IPS-18a (cell line): ENCODE measurements around the gene RAP1A.

Experiments used
- H3K27ac ChIP-seq: one replicate; pipeline ENCODE4 v1.5.1; 2013; ENCODE audit warnings: low read length
- H3K27me3 ChIP-seq: one replicate; pipeline ENCODE4 v1.6.1; 2013; ENCODE audit warnings: mild to moderate bottlenecking, low read length; ENCODE audit not compliant: control insufficient read depth, insufficient read depth
- H3K36me3 ChIP-seq: one replicate; pipeline ENCODE4 v1.6.1; 2013; ENCODE audit warnings: low read depth, low read length; ENCODE audit not compliant: control insufficient read depth
- H3K4me1 ChIP-seq: one replicate; pipeline ENCODE4 v1.6.1; 2013; ENCODE audit warnings: low read depth, low read length; ENCODE audit not compliant: control insufficient read depth
- H3K4me3 ChIP-seq: one replicate; pipeline ENCODE4 v1.5.1; 2013; ENCODE audit warnings: low read length
- H3K9ac ChIP-seq: one replicate; pipeline ENCODE4 v1.6.1; 2013; ENCODE audit warnings: mild to moderate bottlenecking, low read length, moderate library complexity
- H3K9me3 ChIP-seq: one replicate; pipeline ENCODE4 v1.6.1; 2013; ENCODE audit warnings: low read depth, low read length; ENCODE audit not compliant: control insufficient read depth

Gene RAP1A

GRCh38 chr1:111633736-111634247 is 14.2 kb downstream of the RAP1A start:
- Histone ChIP-seq H3K27ac (no peak overlapping the region), H3K4me1 (peaks cover 7% of the 10 kb centered on the region), H3K9ac (no peak overlapping the region), H3K4me3 (no peak overlapping the region), H3K36me3 (no peaks in the 10 kb centered on the region), H3K9me3 (no peaks in the 10 kb centered on the region), H3K27me3 (no peaks in the 10 kb centered on the region)

DNA sequence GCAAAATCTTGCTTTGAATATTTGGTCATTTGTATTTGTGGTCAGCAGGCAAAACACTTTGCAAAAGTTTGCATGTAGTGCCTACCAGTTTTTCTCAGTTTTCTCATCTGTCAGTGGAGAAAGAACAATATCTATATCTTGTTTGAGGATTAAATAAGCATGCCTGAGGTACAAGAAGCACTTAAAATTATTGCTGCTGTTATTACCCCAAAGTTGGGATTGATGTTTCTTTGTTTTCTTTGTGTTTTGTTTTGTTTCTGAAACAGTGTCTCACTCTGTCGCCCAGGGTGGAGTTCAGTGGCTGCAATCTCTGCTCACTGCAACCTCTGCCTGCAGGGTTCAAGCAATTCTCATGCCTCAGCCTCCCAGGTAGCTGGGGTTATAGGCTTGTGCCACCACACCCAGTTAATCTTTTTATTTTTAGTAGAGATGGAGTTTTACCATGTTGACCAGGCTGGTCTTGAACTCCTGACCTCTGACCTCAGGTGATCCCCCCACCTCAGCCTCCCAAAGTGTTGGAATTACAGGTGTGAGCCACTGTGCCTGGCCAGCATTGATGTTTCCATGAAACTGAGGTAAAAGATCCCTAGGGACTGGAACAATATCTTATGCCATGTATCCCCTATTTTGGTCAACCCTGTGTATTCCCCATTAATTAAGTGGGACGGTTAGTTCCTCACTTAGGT is 15.9 kb downstream of the RAP1A start:
- H3K9me3 ChIP-seq: no peaks in the 10 kb centered on the region
- H3K4me3 ChIP-seq: no peak overlapping the region
- no peaks in the 10 kb centered on the region for H3K27me3 ChIP-seq
- no peaks in the 10 kb centered on the region for H3K36me3 ChIP-seq
- H3K9ac ChIP-seq: no peak overlapping the region
- peaks cover 10% of the 10 kb centered on the region for H3K4me1 ChIP-seq
- H3K27ac ChIP-seq: no peak overlapping the region

- Histone ChIP-seq H3K36me3 (no peaks in the 10 kb centered on the region), H3K9me3 (no peaks in the 10 kb centered on the region), H3K4me3 (no peak overlapping the region), H3K27ac (no peak overlapping the region), H3K4me1 (peaks cover 10% of the 10 kb centered on the region), H3K9ac (no peak overlapping the region), H3K27me3 (no peaks in the 10 kb centered on the region)
These were observed 18.7 kb downstream of the RAP1A start for GRCh38 chr1:111638320-111638719.

GRCh38 chr1:111639602-111640198 is 20.1 kb downstream of the RAP1A start:
- Histone ChIP-seq H3K4me1 (peaks cover 10% of the 10 kb centered on the region), H3K27me3 (no peaks in the 10 kb centered on the region), H3K27ac (no peak overlapping the region), H3K36me3 (no peaks in the 10 kb centered on the region), H3K9me3 (no peaks in the 10 kb centered on the region), H3K4me3 (no peak overlapping the region), H3K9ac (no peak overlapping the region)

DNA sequence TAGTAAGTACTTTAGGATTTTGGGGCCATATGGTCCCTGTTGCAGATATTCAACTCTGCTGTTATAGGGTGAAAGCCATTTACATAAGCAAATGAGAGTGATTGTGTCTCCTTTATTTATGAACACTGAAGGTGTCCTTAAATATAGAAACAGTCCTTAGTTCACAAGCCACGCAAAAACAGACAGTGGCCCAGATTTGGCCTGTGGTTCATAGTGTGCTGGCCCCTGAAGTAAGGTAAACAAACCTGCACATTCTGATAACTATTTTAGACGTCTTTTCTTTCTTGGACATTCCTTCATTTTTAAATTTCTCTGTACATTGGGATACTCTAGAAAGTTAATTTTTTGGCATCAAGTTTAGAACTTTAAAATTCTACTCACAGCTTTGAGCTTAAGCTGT is 23.5 kb downstream of the RAP1A start:
- Histone ChIP-seq H3K27ac (no peak overlapping the region), H3K27me3 (no peaks in the 10 kb centered on the region), H3K9ac (no peak overlapping the region), H3K9me3 (peaks cover 5% of the 10 kb centered on the region), H3K4me3 (no peak overlapping the region), H3K36me3 (no peaks in the 10 kb centered on the region), H3K4me1 (peaks cover 3% of the 10 kb centered on the region)

GRCh38 chr1:111643696-111644095 is 24.1 kb downstream of the RAP1A start:
- no peaks in the 10 kb centered on the region for H3K27me3 ChIP-seq
- no peak overlapping the region for H3K27ac ChIP-seq
- H3K9me3 ChIP-seq: peaks cover 5% of the 10 kb centered on the region
- no peaks in the 10 kb centered on the region for H3K36me3 ChIP-seq
- H3K9ac ChIP-seq: no peak overlapping the region
- peaks cover 3% of the 10 kb centered on the region for H3K4me1 ChIP-seq
- no peak overlapping the region for H3K4me3 ChIP-seq

DNA sequence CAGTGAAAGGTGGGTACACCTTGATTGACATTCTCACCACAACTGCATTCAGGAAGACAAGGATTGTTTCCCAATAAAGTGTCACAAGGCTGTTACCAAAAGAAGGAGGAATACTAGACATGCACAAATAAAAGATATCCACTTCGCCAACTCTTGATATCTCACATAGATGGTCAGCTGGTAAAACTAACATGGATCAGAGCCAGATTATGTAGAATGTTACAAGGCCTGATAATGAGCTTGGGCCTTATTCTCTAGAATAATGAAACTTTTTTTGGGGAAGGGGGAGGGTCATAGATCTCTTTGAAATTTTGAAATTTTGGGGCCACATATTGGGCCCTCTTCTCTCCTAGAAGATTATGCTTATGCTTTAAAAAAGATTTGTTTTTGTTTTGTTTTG is 24.9 kb downstream of the RAP1A start:
- Histone ChIP-seq H3K27ac (no peak overlapping the region), H3K36me3 (no peaks in the 10 kb centered on the region), H3K27me3 (no peaks in the 10 kb centered on the region), H3K4me3 (no peak overlapping the region), H3K9ac (no peak overlapping the region), H3K9me3 (peaks cover 5% of the 10 kb centered on the region), H3K4me1 (peaks cover 3% of the 10 kb centered on the region)

DNA sequence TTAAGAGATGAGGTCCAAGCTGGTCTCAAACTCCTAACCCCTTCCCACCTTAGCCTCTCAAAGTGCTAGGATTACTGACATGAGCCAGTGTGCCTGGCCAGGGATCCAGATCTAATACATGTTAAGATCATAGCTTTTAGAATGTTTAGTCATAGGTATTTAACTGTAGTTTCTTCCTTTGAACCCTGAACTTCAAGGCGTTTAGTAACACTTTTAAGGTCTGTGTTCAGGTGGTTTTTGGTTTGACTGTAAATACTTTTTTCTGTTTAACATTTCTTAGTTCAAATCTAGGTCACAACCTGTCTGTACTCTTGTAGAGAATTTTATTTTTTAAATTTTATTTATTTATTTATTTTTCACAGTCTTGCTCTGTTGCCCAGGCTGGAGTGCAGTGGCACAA is 28.1 kb downstream of the RAP1A start:
- Histone ChIP-seq H3K36me3 (no peaks in the 10 kb centered on the region), H3K27me3 (no peaks in the 10 kb centered on the region), H3K9ac (no peak overlapping the region), H3K9me3 (peaks cover 5% of the 10 kb centered on the region), H3K27ac (no peak overlapping the region), H3K4me3 (no peak overlapping the region), H3K4me1 (no peaks in the 10 kb centered on the region)

- no peaks in the 10 kb centered on the region for H3K27me3 ChIP-seq
- no peak overlapping the region for H3K9ac ChIP-seq
- H3K4me1 ChIP-seq: no peaks in the 10 kb centered on the region
- H3K36me3 ChIP-seq: no peaks in the 10 kb centered on the region
- no peak overlapping the region for H3K4me3 ChIP-seq
- peaks cover 5% of the 10 kb centered on the region for H3K9me3 ChIP-seq
- no peak overlapping the region for H3K27ac ChIP-seq
These were observed 29.2 kb downstream of the RAP1A start for GRCh38 chr1:111648806-111649205.

GRCh38 chr1:111649227-111649626 is 29.6 kb downstream of the RAP1A start:
- no peak overlapping the region for H3K4me3 ChIP-seq
- no peak overlapping the region for H3K27ac ChIP-seq
- no peak overlapping the region for H3K9ac ChIP-seq
- peaks cover 5% of the 10 kb centered on the region for H3K9me3 ChIP-seq
- H3K4me1 ChIP-seq: no peaks in the 10 kb centered on the region
- H3K27me3 ChIP-seq: no peaks in the 10 kb centered on the region
- no peaks in the 10 kb centered on the region for H3K36me3 ChIP-seq

DNA sequence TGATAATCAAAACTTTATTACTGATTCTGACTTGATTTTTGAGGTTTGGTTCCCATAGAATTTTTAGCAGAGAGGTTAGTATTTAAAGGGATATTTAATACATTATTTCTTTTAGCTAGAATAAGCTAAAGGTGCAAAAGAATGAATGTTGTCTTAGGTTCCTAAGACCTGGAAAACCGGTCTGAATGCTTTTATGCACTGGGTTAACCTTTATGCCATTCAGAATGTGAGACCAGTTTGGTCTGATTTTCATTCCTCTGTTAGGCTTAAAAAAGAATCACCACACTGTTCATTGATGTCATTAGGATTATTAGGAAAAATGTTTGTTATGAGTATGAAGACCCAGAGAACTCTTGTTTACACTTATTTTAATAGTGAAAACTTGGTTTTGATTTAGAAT is 30.1 kb downstream of the RAP1A start:
- H3K27ac ChIP-seq: no peak overlapping the region
- no peaks in the 10 kb centered on the region for H3K4me1 ChIP-seq
- no peak overlapping the region for H3K9ac ChIP-seq
- no peaks in the 10 kb centered on the region for H3K27me3 ChIP-seq
- H3K9me3 ChIP-seq: peaks cover 5% of the 10 kb centered on the region
- H3K36me3 ChIP-seq: no peaks in the 10 kb centered on the region
- H3K4me3 ChIP-seq: no peak overlapping the region

GRCh38 chr1:111653709-111654108 is 34.1 kb downstream of the RAP1A start:
- Histone ChIP-seq H3K9me3 (no peaks in the 10 kb centered on the region), H3K27me3 (no peaks in the 10 kb centered on the region), H3K36me3 (no peaks in the 10 kb centered on the region), H3K4me1 (peaks cover 7% of the 10 kb centered on the region), H3K9ac (no peak overlapping the region), H3K4me3 (no peak overlapping the region), H3K27ac (no peak overlapping the region)
